C4-2B (cell line): Measurements from ENCODE around the gene KRTAP4-1.

Experiments used
- ZFX ChIP-seq: fragments of 450-650 bp; IDR thresholded peaks from 2 replicates; pipeline ENCODE4 v1.6.1; 2017
- TF ChIP-seq, protein P1 (sequence below): fragments of 450-650 bp; conservative IDR thresholded peaks from 2 replicates; pipeline ENCODE4 v1.5.1; 2017; ENCODE audit warnings: mild to moderate bottlenecking

DNA sequence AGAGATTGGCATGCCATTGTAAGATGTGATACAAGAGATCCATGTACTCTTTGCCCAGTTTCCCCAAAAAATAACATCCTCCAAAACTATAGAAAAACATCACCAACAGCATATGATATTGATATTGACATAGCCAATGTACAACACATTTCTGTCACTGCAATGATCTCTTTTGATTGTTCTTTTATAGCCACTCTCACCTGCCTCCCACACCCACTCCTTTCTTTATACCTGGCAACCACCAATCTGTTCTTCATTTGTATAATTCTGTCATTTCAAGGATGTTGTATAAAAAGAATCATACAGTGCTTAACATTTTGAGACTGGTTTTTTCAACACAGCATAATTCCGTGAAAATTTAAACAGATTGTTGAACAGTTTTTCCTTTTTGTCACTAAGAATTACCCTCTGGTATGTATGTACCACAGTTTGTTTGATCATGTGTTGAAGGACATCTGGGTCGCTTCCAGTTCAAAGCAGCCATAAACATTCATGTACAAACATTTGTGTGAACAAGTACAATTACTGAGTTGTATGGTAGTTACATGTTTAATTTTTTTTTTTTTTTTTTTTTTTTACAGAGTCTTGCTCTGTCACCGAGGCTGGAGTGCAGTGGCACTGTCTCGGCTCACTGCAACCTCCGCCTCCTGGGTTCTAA is 14.8 kb upstream of the KRTAP4-1 start:
- TF ChIP-seq, protein P1, sequence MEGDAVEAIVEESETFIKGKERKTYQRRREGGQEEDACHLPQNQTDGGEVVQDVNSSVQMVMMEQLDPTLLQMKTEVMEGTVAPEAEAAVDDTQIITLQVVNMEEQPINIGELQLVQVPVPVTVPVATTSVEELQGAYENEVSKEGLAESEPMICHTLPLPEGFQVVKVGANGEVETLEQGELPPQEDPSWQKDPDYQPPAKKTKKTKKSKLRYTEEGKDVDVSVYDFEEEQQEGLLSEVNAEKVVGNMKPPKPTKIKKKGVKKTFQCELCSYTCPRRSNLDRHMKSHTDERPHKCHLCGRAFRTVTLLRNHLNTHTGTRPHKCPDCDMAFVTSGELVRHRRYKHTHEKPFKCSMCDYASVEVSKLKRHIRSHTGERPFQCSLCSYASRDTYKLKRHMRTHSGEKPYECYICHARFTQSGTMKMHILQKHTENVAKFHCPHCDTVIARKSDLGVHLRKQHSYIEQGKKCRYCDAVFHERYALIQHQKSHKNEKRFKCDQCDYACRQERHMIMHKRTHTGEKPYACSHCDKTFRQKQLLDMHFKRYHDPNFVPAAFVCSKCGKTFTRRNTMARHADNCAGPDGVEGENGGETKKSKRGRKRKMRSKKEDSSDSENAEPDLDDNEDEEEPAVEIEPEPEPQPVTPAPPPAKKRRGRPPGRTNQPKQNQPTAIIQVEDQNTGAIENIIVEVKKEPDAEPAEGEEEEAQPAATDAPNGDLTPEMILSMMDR = no peak
- TF ChIP-seq ZFX = no peak
